HepG2 (cell line): ENCODE results near the gene EPO. TPM values are rescaled to one million over a fixed set of nuclear protein-coding genes. Genes with fewer than 3 reads are reported as not detected.

Experiments
- ATAC-seq: fragments of 200-7000 bp; cut with Tn5 transposase; 3 replicates; pipeline ENCODE4 v1.9.1; 2020; ENCODE audit warnings: mild to moderate bottlenecking, moderate library complexity
- BruUV-seq: library from RNA; stranded (reverse); fragments of 400-500 nt; replicated peaks from 2 replicates; lab custom pipeline; 2021; lab: Mats Ljungman, UMichigan
- CTCF ChIA-PET: fragments of 300-600 bp; formaldehyde crosslinking; extraction: SDS; loops from one replicate; lab custom pipeline; 2021; ENCODE audit warnings: low total read pairs, inconsistent platforms, low intra/inter-chr PET ratio; lab: Yijun Ruan, JAX
- POLR2A ChIA-PET: fragments of 350-600 bp; sonication (Branson Sonifier 250); formaldehyde crosslinking; loops from one replicate; lab custom pipeline; 2020; ENCODE audit warnings: antibody characterized with exemption, inconsistent platforms; lab: Yijun Ruan, JAX
- DNase-seq: peaks from one replicate; pipeline ENCODE4 v3.0.0-alpha.2; 2015; ENCODE audit warnings: low spot score
- FAIRE-seq: peaks from 3 replicates; lab custom pipeline; 2011; peaks lifted over from hg19 to GRCh38; lab: Jason Lieb, UNC
- H2AFZ ChIP-seq: one replicate; pipeline ENCODE4 v1.6.1; 2011; ENCODE audit warnings: low read length, inconsistent platforms
- H3K27ac ChIP-seq: fragments of 300-600 bp; 3 replicates; pipeline ENCODE4 v1.8.0; 2011; ENCODE audit warnings: mixed run types, mild to moderate bottlenecking, mixed read lengths, low read length, inconsistent platforms; ENCODE audit not compliant: insufficient read depth; ENCODE audit errors: extremely low read length
- H3K27me3 ChIP-seq, 2 experiments: fragments of 200-600 bp in 1 of 2; 2 replicates in 1 of 2; 3 replicates in 1 of 2; pipeline versions ENCODE4 v1.6.0 to v1.8.0; 2011; ENCODE audit warnings: low read length in 2 of 2, mild to moderate bottlenecking in 2 of 2, moderate library complexity in 2 of 2, inconsistent platforms in 1 of 2; ENCODE audit not compliant: insufficient read depth in 2 of 2, control insufficient read depth in 1 of 2
- H3K36me3 ChIP-seq, 2 experiments: fragments of 200-600 bp in 1 of 2; replicated peaks in 1 of 2; 2 replicates in 1 of 2; 3 replicates in 1 of 2; pipeline versions ENCODE4 v1.5.1 to v1.8.0; 2011; ENCODE audit warnings: low read length in 2 of 2, inconsistent platforms in 1 of 2; ENCODE audit not compliant: insufficient read depth in 2 of 2, control insufficient read depth in 1 of 2
- H3K4me1 ChIP-seq: 2 replicates; pipeline ENCODE4 v1.5.1; 2012; ENCODE audit warnings: low read length, inconsistent platforms; ENCODE audit not compliant: insufficient read depth
- H3K4me2 ChIP-seq: 2 replicates; pipeline ENCODE4 v1.6.0; 2011; ENCODE audit warnings: low read depth, low read length, inconsistent platforms
- H3K4me3 ChIP-seq, 3 experiments: fragments of 200-600 bp in 1 of 3; sonication (generic), shearing (Covaris generic) in 1 of 3; replicated peaks in 1 of 3; 2 replicates each; pipeline ENCODE4 v1.5.1; 2011 to 2016; ENCODE audit warnings: low read length in 3 of 3, inconsistent platforms in 2 of 3, low read depth in 2 of 3, mild to moderate bottlenecking in 2 of 3, control low read depth in 1 of 3, mixed read lengths in 1 of 3; ENCODE audit not compliant: insufficient read depth in 1 of 3
- H3K79me2 ChIP-seq: one replicate; pipeline ENCODE4 v1.6.1; 2011; ENCODE audit warnings: low read length, inconsistent platforms; ENCODE audit not compliant: insufficient read depth
- H3K9ac ChIP-seq: 2 replicates; pipeline ENCODE4 v1.6.0; 2011; ENCODE audit warnings: mild to moderate bottlenecking, low read depth, low read length, inconsistent platforms; ENCODE audit not compliant: insufficient read depth
- H3K9me3 ChIP-seq: 2 replicates; pipeline ENCODE4 v1.5.1; 2012; ENCODE audit warnings: mild to moderate bottlenecking, low read length
- H4K20me1 ChIP-seq: 2 replicates; pipeline ENCODE4 v1.6.0; 2011; ENCODE audit warnings: inconsistent platforms, mild to moderate bottlenecking, low read length, moderate library complexity; ENCODE audit not compliant: insufficient read depth
- CAMTA2 ChIP-seq: sonication (generic); formaldehyde crosslinking; IDR thresholded peaks from 2 replicates; pipeline ENCODE4 v1.4.0; 2020; ENCODE audit warnings: mild to moderate bottlenecking, missing genetic modification reagents, borderline replicate concordance
- GLI4 ChIP-seq: sonication (generic); formaldehyde crosslinking; IDR thresholded peaks from 2 replicates; pipeline ENCODE4 v1.5.1; 2020; ENCODE audit warnings: missing genetic modification reagents, mild to moderate bottlenecking, moderate library complexity, borderline replicate concordance
- HNF4A ChIP-seq: sonication (generic); formaldehyde crosslinking; IDR thresholded peaks from 2 replicates; pipeline ENCODE4 v1.4.0; 2020; ENCODE audit warnings: missing genetic modification reagents
- IRF9 ChIP-seq: sonication (generic); formaldehyde crosslinking; IDR thresholded peaks from 2 replicates; pipeline ENCODE4 v1.8.0; 2022; ENCODE audit warnings: missing genetic modification reagents, mild to moderate bottlenecking, borderline replicate concordance
- MAZ ChIP-seq, 2 experiments: sonication (generic) in 1 of 2; formaldehyde crosslinking in 1 of 2; IDR thresholded peaks; 2 replicates each; pipeline versions ENCODE4 v1.5.0 to v1.6.1; 2012 to 2020; ENCODE audit warnings: low read depth in 2 of 2, mild to moderate bottlenecking in 2 of 2, borderline replicate concordance in 1 of 2, improper control_type of control experiment in 1 of 2, low read length in 1 of 2, missing genetic modification reagents in 1 of 2, moderate library complexity in 1 of 2
- MTERF4 ChIP-seq: sonication (generic); formaldehyde crosslinking; IDR thresholded peaks from 2 replicates; pipeline ENCODE4 v1.8.0; 2023; ENCODE audit warnings: mild to moderate bottlenecking, missing genetic modification reagents
- ONECUT2 ChIP-seq: sonication (generic); formaldehyde crosslinking; IDR thresholded peaks from 2 replicates; pipeline ENCODE4 v1.4.0; 2020; ENCODE audit warnings: missing genetic modification reagents
- POLR2AphosphoS5 ChIP-seq: IDR thresholded peaks from 2 replicates; pipeline ENCODE4 v1.6.1; 2012; ENCODE audit warnings: low read depth, low read length
- TRAFD1 ChIP-seq: sonication (generic); formaldehyde crosslinking; IDR thresholded peaks from 2 replicates; pipeline ENCODE4 v1.5.1; 2020; ENCODE audit warnings: missing genetic modification reagents, mild to moderate bottlenecking, borderline replicate concordance
- YY1 ChIP-seq: IDR thresholded peaks from 2 replicates; pipeline ENCODE4 v1.6.1; 2011; ENCODE audit warnings: low read length, low read depth, moderate library complexity, mild to moderate bottlenecking; ENCODE audit not compliant: insufficient read depth, insufficient replicate concordance
- ZNF337 ChIP-seq: sonication (generic); formaldehyde crosslinking; IDR thresholded peaks from 2 replicates; pipeline ENCODE4 v1.5.1; 2020; ENCODE audit warnings: missing genetic modification reagents, low read depth, mild to moderate bottlenecking, borderline replicate concordance
- ZNF446 ChIP-seq: sonication (generic); formaldehyde crosslinking; IDR thresholded peaks from 2 replicates; pipeline ENCODE4 v1.5.0; 2020; ENCODE audit warnings: mild to moderate bottlenecking, missing genetic modification reagents
- ZNF484 ChIP-seq: sonication (generic); formaldehyde crosslinking; IDR thresholded peaks from 2 replicates; pipeline ENCODE4 v1.5.1; 2020; ENCODE audit warnings: mild to moderate bottlenecking, low read depth, missing genetic modification reagents, borderline replicate concordance
- ZNF576 ChIP-seq: sonication (generic); formaldehyde crosslinking; IDR thresholded peaks from 2 replicates; pipeline ENCODE4 v1.4.0; 2020; ENCODE audit warnings: mild to moderate bottlenecking, missing genetic modification reagents
- ZNF710 ChIP-seq: sonication (generic); formaldehyde crosslinking; IDR thresholded peaks from 2 replicates; pipeline ENCODE4 v1.5.0; 2020; ENCODE audit warnings: mild to moderate bottlenecking, missing genetic modification reagents, borderline replicate concordance
- ZSCAN25 ChIP-seq: sonication (generic); formaldehyde crosslinking; IDR thresholded peaks from 2 replicates; pipeline ENCODE4 v1.8.0; 2022; ENCODE audit warnings: mild to moderate bottlenecking, missing genetic modification reagents
- WGBS: methylation state at CpG from one replicate; pipeline ENCODE4 v1.1.6; 2017; ENCODE audit warnings: low lambda C conversion rate; 5-methylcytosine and 5-hydroxymethylcytosine counted together
- in situ Hi-C: cut with HindIII; loops from 2 replicates; pipeline ENCODE4 v1.10.0; 2017; ENCODE audit warnings: low pct_unique_long_range_greater_than_20kb; ENCODE audit not compliant: extremely low pct_ligation_motif_present
- intact Hi-C: fragments of 100-400 bp; cut with micrococcal nuclease; formaldehyde crosslinking; loops from one replicate; pipeline ENCODE4 v1.10.0; 2022; ENCODE audit not compliant: unreplicated experiment
- polyA plus RNA-seq, 8 experiments: library from polyadenylated mRNA; depleted of rRNA in 3 of 8; stranded (reverse) in 7 of 8; unstranded in 1 of 8; fragments of >200 nt; fragmentation: Illumina TruSeq in 4 of 8; extraction: Trizol in 4 of 8; gene quantifications; 2 replicates each; pipeline versions ENCODE4 v1.2.1 to v1.2.3, GENCODE V29; 2011 to 2016; ENCODE audit warnings: low read depth in 4 of 8, missing spikeins in 1 of 8, mixed read lengths in 1 of 8; ENCODE audit not compliant: insufficient read depth in 1 of 8
- total RNA-seq, 5 experiments: library from RNA; depleted of rRNA; stranded (reverse); fragments of >200 nt; fragmentation: Illumina TruSeq; extraction: Trizol; gene quantifications; 2 replicates each; pipeline ENCODE4 v1.2.3, GENCODE V29; 2016; ENCODE audit warnings: low read depth in 1 of 5

Gene EPO
- total and polyA plus RNA-seq, 2 of the 13 experiments (the other 11 are each of a cell fraction or from before 2014, with no cell fraction given), result 10.3 to 25.7 TPM

- peak overlapping the region; percentile 90 for H3K9ac ChIP-seq
- in situ Hi-C loops, result loop anchor here (10.0 kb wide), 1 partner anchor 149 kb away; the partner anchor contains the start of gene SLC12A9
- peaks cover 30% of the 10 kb centered on the region for H3K4me1 ChIP-seq
- ChIA-PET POLR2A (interaction anchor here (0.7 to 4.6 kb wide), 34 partner anchors 9 to 477 kb away, joined by 3 to 59 read pairs (median 6); partner anchors contain the start of genes EPHB4, EPO, FBXO24 and GIGYF1), CTCF (interaction anchor here (1.0 to 3.3 kb wide), 3 partner anchors 20 to 147 kb away, joined by 3 to 37 read pairs (median 5); partner anchors contain the start of genes MOSPD3 and SLC12A9)
- H3K79me2 ChIP-seq, result peaks cover 18% of the 10 kb centered on the region
- TSS peak; percentile 96 for BruUV-seq
- H3K9me3 ChIP-seq, result no peaks in the 10 kb centered on the region
- no peaks in the 10 kb centered on the region for H4K20me1 ChIP-seq
- intact Hi-C loops, result loop anchor here (1.0 kb wide), 1 partner anchor 20 kb away; no protein-coding TSS in a partner anchor
- peak overlapping the region; percentile 52 to 98 (median 93) for H3K4me3 ChIP-seq
- 0% methylated on average over 5 of the region's 25 CpGs for WGBS
- no peak overlapping the region for H2AFZ ChIP-seq
- H3K4me2 ChIP-seq, result peak overlapping the region; percentile 91
- no peaks in the 10 kb centered on the region for H3K36me3 ChIP-seq
- FAIRE-seq, result peak; percentile 63
- DNase-seq, result peak; percentile 58
- peak overlapping the region; percentile 84 for H3K27ac ChIP-seq
- no peaks in the 10 kb centered on the region for H3K27me3 ChIP-seq
- peak; percentile 82 for ATAC-seq
- peak; percentile 54; the same call in 1 of the 2 replicates for TF ChIP-seq ZNF576 (CRISPR knock-in tag)
- TF ChIP-seq HNF4A (CRISPR knock-in tag), result peak; percentile 51; the same call in 1 of the 2 replicates
- 0 out of 2 replicates have a peak, but pooled peaks have one; percentile 31 for TF ChIP-seq TRAFD1 (CRISPR knock-in tag)
- TF ChIP-seq GLI4 (CRISPR knock-in tag), result 0 out of 2 replicates have a peak, but pooled peaks have one; percentile 90
- peak; percentile 43; the same call in 1 of the 2 replicates for TF ChIP-seq IRF9 (CRISPR knock-in tag)
- TF ChIP-seq MAZ (IDR thresholded peaks at IDR 0.05; ENCODE audit: borderline replicate concordance, low read depth, low read length), result no peak
- TF ChIP-seq MAZ (CRISPR knock-in tag; IDR thresholded peaks at IDR 0.05; ENCODE audit: low read depth), result 0 out of 2 replicates have a peak, but pooled peaks have one; percentile 6
- TF ChIP-seq ONECUT2 (CRISPR knock-in tag), result no peak
- peak; percentile 45 for TF ChIP-seq YY1
- peak; percentile 84 for TF ChIP-seq ZNF446 (CRISPR knock-in tag)
- peak; percentile 61; the same call in 1 of the 2 replicates for TF ChIP-seq CAMTA2 (CRISPR knock-in tag)
- peak; percentile 82 for TF ChIP-seq ZNF710 (CRISPR knock-in tag)
- TF ChIP-seq POLR2AphosphoS5, result no peak
- TF ChIP-seq ZNF484 (CRISPR knock-in tag), result peak; percentile 87; the same call in 1 of the 2 replicates
- TF ChIP-seq ZNF337 (CRISPR knock-in tag), result 0 out of 2 replicates have a peak, but pooled peaks have one; percentile 40
- TF ChIP-seq MTERF4 (CRISPR knock-in tag), result peak; percentile 82; the same call in 1 of the 2 replicates
- TF ChIP-seq ZSCAN25 (CRISPR knock-in tag), result peak; percentile 69
These were observed 14.9 kb upstream of the EPO start for GRCh38 chr7:100705320-100705752.
